ENCODE data around the gene TMED8.
"Not testable (repeated sequence)": the region's sequence is repeated elsewhere in the genome, so short reads cannot be mapped to it uniquely, and the experiment has no call there.

Gene TMED8

GRCh38 chr14:77320238-77320935 lies 56.5 kb downstream of the TMED8 start, which contains the start of gene POMT2:
POMT2 (minus strand) TSS chr14:77320883; CDS start chr14:77320681, 202 bp downstream.
- peak; percentile 92 for DNase-seq

- peak; percentile 66 for DNase-seq
Observed at GRCh38 chr14:77319422-77319821, 57.5 kb downstream of the TMED8 start.

- not testable (repeated sequence) for DNase-seq
Observed at GRCh38 chr14:77318756-77319155, 58.1 kb downstream of the TMED8 start.

GRCh38 chr14:77318006-77318553 lies 58.8 kb downstream of the TMED8 start:
- DNase-seq, result no peak

- no peak for DNase-seq
Observed at GRCh38 chr14:77316872-77317301, 60.0 kb downstream of the TMED8 start.

GRCh38 chr14:77316195-77316505 lies 60.7 kb downstream of the TMED8 start:
- DNase-seq, result no peak

GRCh38 chr14:77314539-77315457 lies 62.1 kb downstream of the TMED8 start:
- DNase-seq, result no peak

GRCh38 chr14:77314043-77314442 lies 62.9 kb downstream of the TMED8 start:
- DNase-seq, result no peak

GRCh38 chr14:77313371-77313770 lies 63.5 kb downstream of the TMED8 start:
- DNase-seq, result no peak

- no peak for DNase-seq
Observed at GRCh38 chr14:77311217-77311616, 65.7 kb downstream of the TMED8 start.

GRCh38 chr14:77310026-77310425 lies 66.9 kb downstream of the TMED8 start:
- DNase-seq, result no peak

GRCh38 chr14:77309131-77309530 lies 67.8 kb downstream of the TMED8 start:
- DNase-seq, result no peak

- peak; percentile 73 for DNase-seq
Observed at GRCh38 chr14:77306851-77307496, 69.9 kb downstream of the TMED8 start.

GRCh38 chr14:77306416-77306815 lies 70.5 kb downstream of the TMED8 start:
- DNase-seq, result peak; percentile 30

GRCh38 chr14:77305696-77306095 lies 71.2 kb downstream of the TMED8 start:
- DNase-seq, result peak; percentile 53

- no peak for DNase-seq
Observed at GRCh38 chr14:77303417-77304156, 73.3 kb downstream of the TMED8 start.

GRCh38 chr14:77302926-77303325 lies 74.0 kb downstream of the TMED8 start:
- DNase-seq, result no peak

GRCh38 chr14:77301103-77301502 lies 75.8 kb downstream of the TMED8 start:
- DNase-seq, result peak; percentile 80

- no peak for DNase-seq
Observed at GRCh38 chr14:77299771-77300170, 77.1 kb downstream of the TMED8 start.

GRCh38 chr14:77296906-77297305 lies 80.0 kb downstream of the TMED8 start:
- no peak for DNase-seq

- no peak for DNase-seq
Observed at GRCh38 chr14:77296155-77296554, 80.7 kb downstream of the TMED8 start.

GRCh38 chr14:77290705-77291104 lies 86.2 kb downstream of the TMED8 start:
- no peak for DNase-seq

- no peak for DNase-seq
Observed at GRCh38 chr14:77286576-77286975, 90.3 kb downstream of the TMED8 start.
